Progenitor cell of endocrine pancreas (in vitro differentiated cells): Measurements from ENCODE around the gene RBM44. TPM values are rescaled to one million over a fixed set of nuclear protein-coding genes. Genes with fewer than 3 reads are reported as not detected.

Experiments
- DNase-seq: peaks from one replicate; pipeline ENCODE4 v3.0.0; 2021; ENCODE audit warnings: low spot score; ENCODE audit not compliant: unreplicated experiment
- H3K27ac Mint-ChIP-seq: 2 replicates; pipeline ENCODE4 v1.8.0; 2021; ENCODE audit warnings: mild to moderate bottlenecking, moderate library complexity, mixed read lengths
- H3K27me3 Mint-ChIP-seq: 2 replicates; pipeline ENCODE4 v1.8.0; 2021; ENCODE audit warnings: mixed read lengths
- H3K36me3 Mint-ChIP-seq: 2 replicates; pipeline ENCODE4 v1.8.0; 2022; ENCODE audit warnings: mixed read lengths; ENCODE audit not compliant: insufficient read depth
- H3K4me1 Mint-ChIP-seq: 2 replicates; pipeline ENCODE4 v1.8.0; 2021; ENCODE audit warnings: low read depth, mixed read lengths
- H3K4me3 Mint-ChIP-seq: 2 replicates; pipeline ENCODE4 v1.8.0; 2021; ENCODE audit warnings: low read depth, mild to moderate bottlenecking, moderate library complexity, mixed read lengths
- H3K9me3 Mint-ChIP-seq: 2 replicates; pipeline ENCODE4 v1.8.0; 2021; ENCODE audit warnings: low read depth, mixed read lengths
- CTCF ChIP-seq: fragments of 200-600 bp; sonication (generic); IDR thresholded peaks from one replicate; pipeline ENCODE4 v1.5.0; 2021; ENCODE audit warnings: antibody characterized with exemption, mild to moderate bottlenecking; ENCODE audit not compliant: unreplicated experiment
- total RNA-seq: library from RNA; stranded (reverse); gene quantifications from 2 replicates; pipeline ENCODE4 v1.2.1, GENCODE V29; 2021

Gene RBM44
- total RNA-seq, 1 donor from 2014 or later, result 0.81 TPM

- DNase-seq, result no peak
- H3K36me3 Mint-ChIP-seq, result no peaks in the 10 kb centered on the region
- peaks cover 14% of the 10 kb centered on the region for H3K4me1 Mint-ChIP-seq
- peaks cover 2% of the 10 kb centered on the region for H3K27me3 Mint-ChIP-seq
- H3K4me3 Mint-ChIP-seq, result no peak overlapping the region
- H3K9me3 Mint-ChIP-seq, result no peaks in the 10 kb centered on the region
- no peak for TF ChIP-seq CTCF
- no peak overlapping the region for H3K27ac Mint-ChIP-seq
These were observed 21.8 kb downstream of the RBM44 start for GRCh38 chr2:237820421-237820820.

- peaks cover 28% of the 10 kb centered on the region for H3K4me1 Mint-ChIP-seq
- no peak overlapping the region for H3K27ac Mint-ChIP-seq
- no peaks in the 10 kb centered on the region for H3K9me3 Mint-ChIP-seq
- no peak for TF ChIP-seq CTCF
- no peaks in the 10 kb centered on the region for H3K36me3 Mint-ChIP-seq
- no peak overlapping the region for H3K4me3 Mint-ChIP-seq
- no peaks in the 10 kb centered on the region for H3K27me3 Mint-ChIP-seq
- DNase-seq, result no peak
These were observed 25.0 kb downstream of the RBM44 start for GRCh38 chr2:237823544-237823943.

GRCh38 chr2:237824085-237824484 lies 25.5 kb downstream of the RBM44 start:
- Mint-ChIP-seq H3K36me3 (no peaks in the 10 kb centered on the region), H3K27ac (no peak overlapping the region), H3K4me3 (no peak overlapping the region), H3K9me3 (no peaks in the 10 kb centered on the region), H3K4me1 (peaks cover 27% of the 10 kb centered on the region), H3K27me3 (no peaks in the 10 kb centered on the region)
- no peak for DNase-seq
- no peak for TF ChIP-seq CTCF

- Mint-ChIP-seq H3K27me3 (no peaks in the 10 kb centered on the region), H3K4me1 (peaks cover 41% of the 10 kb centered on the region), H3K9me3 (no peaks in the 10 kb centered on the region), H3K36me3 (no peaks in the 10 kb centered on the region), H3K27ac (no peak overlapping the region), H3K4me3 (peak overlapping the region; percentile 11)
- TF ChIP-seq CTCF, result no peak
- no peak for DNase-seq
These were observed 28.9 kb downstream of the RBM44 start for GRCh38 chr2:237827421-237827987.

GRCh38 chr2:237830522-237830921 lies 31.9 kb downstream of the RBM44 start:
- Mint-ChIP-seq H3K27me3 (no peaks in the 10 kb centered on the region), H3K36me3 (no peaks in the 10 kb centered on the region), H3K4me3 (no peak overlapping the region), H3K9me3 (no peaks in the 10 kb centered on the region), H3K27ac (no peak overlapping the region), H3K4me1 (peaks cover 46% of the 10 kb centered on the region)
- no peak for TF ChIP-seq CTCF
- DNase-seq, result no peak
